Measurements from ENCODE around the gene SLC38A11.
A peak's percentile ranks its signal among the peaks of the same experiment; 100 is the strongest.
"Not testable (repeated sequence)": the region's sequence is repeated elsewhere in the genome, so short reads cannot be mapped to it uniquely, and the experiment has no call there.

SLC38A11 gene, protein sequence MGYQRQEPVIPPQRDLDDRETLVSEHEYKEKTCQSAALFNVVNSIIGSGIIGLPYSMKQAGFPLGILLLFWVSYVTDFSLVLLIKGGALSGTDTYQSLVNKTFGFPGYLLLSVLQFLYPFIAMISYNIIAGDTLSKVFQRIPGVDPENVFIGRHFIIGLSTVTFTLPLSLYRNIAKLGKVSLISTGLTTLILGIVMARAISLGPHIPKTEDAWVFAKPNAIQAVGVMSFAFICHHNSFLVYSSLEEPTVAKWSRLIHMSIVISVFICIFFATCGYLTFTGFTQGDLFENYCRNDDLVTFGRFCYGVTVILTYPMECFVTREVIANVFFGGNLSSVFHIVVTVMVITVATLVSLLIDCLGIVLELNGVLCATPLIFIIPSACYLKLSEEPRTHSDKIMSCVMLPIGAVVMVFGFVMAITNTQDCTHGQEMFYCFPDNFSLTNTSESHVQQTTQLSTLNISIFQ

GRCh38 chr2:164954954-164955701 is at the start of gene SLC38A11:
Gene SLC38A11 (minus strand): TSS chr2:164955525. CDS start chr2:164955247, 278 bp downstream.
- Mint-ChIP-seq H3K4me1 (no peaks in the 10 kb centered on the region), H3K9me3 (no peaks in the 10 kb centered on the region), H3K27ac (no peak within 1 kb of the TSS), H3K4me3 (peak within 1 kb of the TSS in 1 of 2 donors; percentile 51), H3K27me3 (peaks cover 31% of the 10 kb centered on the region)
- ATAC-seq (peak; percentile 37), DNase-seq (no peak)

DNA sequence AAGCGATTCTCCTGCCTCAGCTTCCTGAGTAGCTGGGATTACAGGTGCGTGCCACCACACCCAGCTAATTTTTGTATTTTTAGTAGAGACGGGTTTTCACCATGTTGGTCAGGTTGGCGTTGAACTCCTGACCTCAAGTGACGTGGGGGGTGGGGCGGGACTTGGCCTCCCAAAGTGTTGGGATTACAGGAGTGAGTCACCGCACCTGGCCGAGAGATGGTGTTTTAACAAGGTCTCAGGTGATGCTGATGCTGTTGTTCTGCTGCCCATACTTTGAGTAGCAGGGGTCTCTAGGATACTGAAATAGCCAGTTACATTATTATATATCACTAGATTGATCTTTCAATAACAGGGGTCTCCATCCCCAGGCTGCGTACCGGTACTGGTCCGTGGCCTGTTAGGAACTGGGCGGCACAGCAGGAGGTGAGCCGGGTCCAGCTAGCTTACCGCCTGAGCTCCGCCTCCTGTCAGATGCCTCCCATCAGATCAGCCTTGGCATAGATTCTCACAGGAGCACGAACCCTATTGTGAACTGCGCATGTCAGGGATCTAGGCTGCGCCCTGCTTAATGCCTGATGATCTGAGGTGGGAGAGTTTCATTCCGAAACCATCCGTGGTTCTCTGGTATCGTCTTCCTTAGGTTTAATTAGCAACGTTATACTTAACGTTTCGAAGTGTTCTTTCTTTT is 48.3 kb upstream of the SLC38A11 start:
- no peaks in the 10 kb centered on the region for H3K4me1 Mint-ChIP-seq
- no peak overlapping the region for H3K4me3 Mint-ChIP-seq
- no peak for DNase-seq
- no peak overlapping the region for H3K27ac Mint-ChIP-seq
- no peaks in the 10 kb centered on the region for H3K9me3 Mint-ChIP-seq
- no peaks in the 10 kb centered on the region for H3K27me3 Mint-ChIP-seq
- no peak for ATAC-seq

GRCh38 chr2:165002638-165003037 is 47.3 kb upstream of the SLC38A11 start:
- Mint-ChIP-seq H3K4me1 (no peaks in the 10 kb centered on the region), H3K4me3 (no peak overlapping the region), H3K27me3 (no peaks in the 10 kb centered on the region), H3K27ac (no peak overlapping the region), H3K9me3 (no peaks in the 10 kb centered on the region)
- no peak for ATAC-seq
- no peak for DNase-seq

DNA sequence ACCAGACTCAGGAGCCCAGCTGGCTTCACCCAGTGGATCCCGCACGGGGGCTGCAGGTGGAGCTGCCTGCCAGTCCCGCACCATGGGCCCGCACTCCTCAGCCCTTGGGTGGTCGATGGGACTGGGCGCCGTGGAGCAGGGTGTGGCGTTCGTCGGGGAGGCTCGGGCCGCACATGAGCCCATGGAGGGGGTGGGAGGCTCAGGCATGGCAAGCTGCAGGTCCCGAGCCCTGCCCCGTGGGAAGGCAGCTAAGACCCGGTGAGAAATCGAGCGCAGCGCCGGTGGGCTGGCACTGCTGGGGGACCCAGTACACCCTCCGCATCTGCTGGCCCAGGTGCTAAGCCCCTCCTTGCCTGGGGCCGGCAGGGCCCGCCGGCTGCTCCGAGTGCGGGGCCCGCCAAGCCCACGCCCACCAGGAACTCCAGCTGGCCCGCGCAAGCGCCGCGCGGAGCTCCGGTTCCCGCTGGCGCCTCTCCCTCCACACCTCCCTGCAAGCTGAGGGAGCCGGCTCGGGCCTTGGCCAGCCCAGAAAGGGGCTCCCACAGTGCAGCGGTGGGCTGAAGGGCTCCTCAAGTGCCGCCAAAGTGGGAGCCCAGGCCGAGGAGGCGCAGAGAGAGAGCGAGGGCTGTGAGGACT is 39.5 kb upstream of the SLC38A11 start:
- not testable (repeated sequence) for ATAC-seq, DNase-seq, H3K9me3 Mint-ChIP-seq, H3K4me1 Mint-ChIP-seq, H3K27ac Mint-ChIP-seq, H3K27me3 Mint-ChIP-seq, H3K4me3 Mint-ChIP-seq

DNA sequence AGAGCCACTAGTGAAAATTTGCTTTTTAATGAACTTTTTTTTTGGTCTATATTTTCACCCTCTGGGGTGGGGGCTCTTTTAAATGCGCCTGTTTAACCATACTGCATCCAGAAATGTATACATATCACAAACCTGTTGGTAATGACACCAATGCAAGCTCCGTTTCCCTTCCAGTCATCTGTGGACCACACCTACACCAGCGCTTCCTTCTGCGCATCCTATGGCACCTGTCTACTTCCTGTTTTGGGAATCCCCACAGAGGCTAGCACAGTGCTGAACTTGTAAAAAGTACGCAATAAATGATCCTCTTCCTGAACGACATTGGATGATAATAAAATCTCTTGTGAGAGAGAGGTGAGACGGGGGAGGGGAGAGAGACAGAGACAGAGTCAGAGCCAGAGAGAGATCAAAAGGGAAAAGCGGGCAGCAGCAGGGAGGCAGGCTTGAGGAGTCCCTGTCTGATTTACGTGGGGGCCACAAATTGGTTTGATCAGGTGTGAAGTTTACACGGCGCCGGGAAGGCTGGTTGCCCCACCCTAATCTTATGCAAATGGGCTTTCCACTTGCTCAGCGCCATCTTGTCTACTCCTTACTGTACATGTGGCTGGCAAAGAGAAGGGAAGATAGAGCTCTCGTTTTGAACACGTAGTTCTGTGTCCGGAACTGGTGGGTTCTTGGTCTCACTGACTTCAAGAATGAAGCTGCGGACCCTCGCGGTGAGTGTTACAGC is 38.1 kb upstream of the SLC38A11 start:
- no peak for DNase-seq
- ATAC-seq: no peak
- Mint-ChIP-seq H3K4me3 (no peak overlapping the region), H3K27me3 (no peaks in the 10 kb centered on the region), H3K27ac (no peak overlapping the region), H3K9me3 (no peaks in the 10 kb centered on the region), H3K4me1 (peaks cover 12% of the 10 kb centered on the region)

GRCh38 chr2:164992818-164993217 is 37.5 kb upstream of the SLC38A11 start:
- Mint-ChIP-seq H3K27ac (peak overlapping the region in 1 of 2 donors; percentile 69), H3K4me1 (peaks cover 12% of the 10 kb centered on the region), H3K4me3 (no peak overlapping the region), H3K9me3 (no peaks in the 10 kb centered on the region), H3K27me3 (no peaks in the 10 kb centered on the region)
- DNase-seq (peak; percentile 16 to 30), ATAC-seq (peak; percentile 68)

DNA sequence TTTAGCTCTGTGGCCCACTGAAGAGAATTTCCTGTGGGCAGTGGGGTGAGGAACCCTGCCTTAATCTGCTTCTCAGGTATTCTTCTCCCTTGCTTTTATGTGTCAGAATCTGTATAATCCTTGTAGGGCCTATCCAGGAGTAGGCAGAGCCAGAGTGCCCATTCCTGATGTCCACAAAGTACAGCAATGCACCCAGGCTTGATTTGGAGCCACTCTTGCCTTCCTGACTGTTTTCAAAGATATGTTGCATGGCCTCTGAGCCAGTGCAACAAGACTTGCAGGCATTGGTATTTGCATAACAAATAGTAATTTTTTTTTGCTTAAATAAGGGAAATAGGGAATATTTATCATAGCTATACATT is 36.7 kb upstream of the SLC38A11 start:
- H3K27me3 Mint-ChIP-seq, H3K9me3 Mint-ChIP-seq, H3K27ac Mint-ChIP-seq, ATAC-seq, DNase-seq, H3K4me3 Mint-ChIP-seq: not testable (repeated sequence)
- peaks cover 12% of the 10 kb centered on the region for H3K4me1 Mint-ChIP-seq

GRCh38 chr2:164991361-164992092 is 36.2 kb upstream of the SLC38A11 start:
- H3K9me3 Mint-ChIP-seq, H3K27ac Mint-ChIP-seq, H3K27me3 Mint-ChIP-seq, H3K4me3 Mint-ChIP-seq, DNase-seq: not testable (repeated sequence)
- ATAC-seq: peak; percentile 66
- peaks cover 12% of the 10 kb centered on the region for H3K4me1 Mint-ChIP-seq

DNA sequence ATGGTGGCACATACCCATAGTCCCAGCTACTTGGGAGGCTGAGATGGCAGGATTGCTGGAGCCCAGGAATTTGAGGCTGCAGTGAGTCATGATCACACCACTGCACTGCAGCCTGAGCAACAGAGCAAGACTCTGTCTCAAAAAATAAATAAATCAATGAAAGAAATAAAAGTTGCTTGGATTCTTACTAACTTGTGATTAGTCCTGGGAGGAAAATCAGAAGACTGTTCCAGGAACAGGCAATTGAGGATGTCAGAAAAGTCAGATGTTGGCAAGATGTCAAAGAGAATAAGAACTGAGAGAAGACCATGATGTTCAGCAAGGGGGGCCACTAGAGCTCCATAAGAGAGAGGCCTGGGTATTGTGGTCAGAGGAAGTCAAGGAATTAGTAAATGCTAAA is 35.6 kb upstream of the SLC38A11 start:
- not testable (repeated sequence) for H3K27ac Mint-ChIP-seq, H3K9me3 Mint-ChIP-seq, H3K27me3 Mint-ChIP-seq, ATAC-seq, DNase-seq, H3K4me3 Mint-ChIP-seq
- H3K4me1 Mint-ChIP-seq: peaks cover 12% of the 10 kb centered on the region

DNA sequence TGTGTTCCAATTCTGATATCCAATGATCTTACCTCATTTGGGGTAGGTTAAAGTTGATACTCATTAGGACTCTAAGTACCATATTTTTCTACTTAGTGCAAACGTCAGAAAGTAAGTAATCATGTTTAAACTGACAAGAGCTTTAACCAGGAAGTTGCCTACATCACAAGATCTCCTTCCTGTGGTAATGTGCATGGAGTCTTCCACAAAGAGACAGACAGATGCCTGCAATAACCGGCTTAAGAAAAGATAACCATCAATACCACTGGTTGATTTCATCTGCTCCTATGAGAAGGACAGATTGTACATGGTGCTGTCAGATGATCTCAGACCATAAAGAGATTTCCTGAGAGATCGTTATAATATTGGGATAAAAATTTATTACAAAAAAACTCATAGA is 33.5 kb upstream of the SLC38A11 start:
- not testable (repeated sequence) for H3K4me3 Mint-ChIP-seq, H3K27ac Mint-ChIP-seq, ATAC-seq, DNase-seq, H3K27me3 Mint-ChIP-seq, H3K9me3 Mint-ChIP-seq
- H3K4me1 Mint-ChIP-seq: peaks cover 12% of the 10 kb centered on the region

DNA sequence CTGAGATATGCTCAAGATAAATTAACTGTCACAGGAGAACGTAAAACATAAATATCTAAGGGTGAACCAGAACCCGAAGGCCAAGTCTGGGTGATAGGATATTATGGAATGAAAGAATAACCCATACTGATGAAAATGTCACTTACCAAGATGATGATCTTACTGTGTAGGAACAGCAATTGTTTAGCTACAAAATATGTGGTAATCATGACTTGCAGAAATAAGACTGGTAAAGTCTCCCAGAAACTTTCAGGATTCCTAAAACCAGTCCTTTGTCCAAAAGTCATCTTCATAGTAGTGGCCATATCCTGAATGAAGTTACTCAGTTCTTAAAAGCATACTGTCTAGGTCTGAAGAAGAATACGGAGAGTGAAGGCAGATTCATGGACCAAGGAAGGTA is 30.7 kb upstream of the SLC38A11 start:
- DNase-seq, ATAC-seq, H3K4me3 Mint-ChIP-seq, H3K9me3 Mint-ChIP-seq, H3K27me3 Mint-ChIP-seq, H3K27ac Mint-ChIP-seq, H3K4me1 Mint-ChIP-seq: not testable (repeated sequence)

- no peak for DNase-seq
- no peaks in the 10 kb centered on the region for H3K9me3 Mint-ChIP-seq
- H3K4me3 Mint-ChIP-seq: no peak overlapping the region
- no peak overlapping the region for H3K27ac Mint-ChIP-seq
- peaks cover 4% of the 10 kb centered on the region for H3K4me1 Mint-ChIP-seq
- ATAC-seq: no peak
- H3K27me3 Mint-ChIP-seq: no peaks in the 10 kb centered on the region
Measured at GRCh38 chr2:164984428-164984827, 29.1 kb upstream of the SLC38A11 start.

- H3K4me3 Mint-ChIP-seq: no peak overlapping the region
- no peaks in the 10 kb centered on the region for H3K27me3 Mint-ChIP-seq
- no peak overlapping the region for H3K27ac Mint-ChIP-seq
- no peak for ATAC-seq
- no peak for DNase-seq
- no peaks in the 10 kb centered on the region for H3K9me3 Mint-ChIP-seq
- H3K4me1 Mint-ChIP-seq: no peaks in the 10 kb centered on the region
Measured at GRCh38 chr2:164981217-164981990, 26.1 kb upstream of the SLC38A11 start.

DNA sequence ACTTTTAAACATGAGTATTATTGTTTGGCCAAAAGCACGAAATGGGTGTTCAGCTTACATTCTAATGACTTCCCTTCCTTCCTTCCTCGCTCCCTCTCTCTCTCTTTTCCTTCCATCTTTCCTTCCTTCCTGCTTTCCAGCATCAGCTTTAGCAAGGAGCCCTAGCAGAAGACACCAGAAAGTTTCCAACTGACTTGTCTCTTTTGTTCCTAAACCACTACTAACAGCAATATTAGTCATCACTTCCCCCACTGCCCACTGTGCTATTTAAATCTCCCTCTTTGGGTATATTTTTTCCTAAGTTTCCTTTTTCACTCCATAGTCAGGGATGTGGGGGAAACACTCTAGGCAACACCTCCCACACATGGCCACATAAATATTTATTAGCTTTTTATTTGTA is 25.4 kb upstream of the SLC38A11 start:
- H3K4me1 Mint-ChIP-seq, H3K4me3 Mint-ChIP-seq, H3K9me3 Mint-ChIP-seq, DNase-seq, H3K27ac Mint-ChIP-seq, ATAC-seq, H3K27me3 Mint-ChIP-seq: not testable (repeated sequence)

Measured in stimulated activated naive CD8-positive, alpha-beta T cell treated with anti-CD3 and anti-CD28 coated beads, Interleukin-15, amount 100 ng/mL, for 72 hours (primary cell).